GM04503 (cell line): ENCODE data around the gene SGSM2.

ENCODE experiments used
- DNase-seq: peaks from one replicate; pipeline ENCODE4 v3.0.0-alpha.2; 2012; ENCODE audit warnings: low read depth

The SGSM2 gene

GRCh38 chr17:2386400-2387085 is 49.2 kb downstream of the SGSM2 start:
- no peak for DNase-seq

- no peak for DNase-seq
Measured at GRCh38 chr17:2387086-2388019, 50.1 kb downstream of the SGSM2 start.

DNA sequence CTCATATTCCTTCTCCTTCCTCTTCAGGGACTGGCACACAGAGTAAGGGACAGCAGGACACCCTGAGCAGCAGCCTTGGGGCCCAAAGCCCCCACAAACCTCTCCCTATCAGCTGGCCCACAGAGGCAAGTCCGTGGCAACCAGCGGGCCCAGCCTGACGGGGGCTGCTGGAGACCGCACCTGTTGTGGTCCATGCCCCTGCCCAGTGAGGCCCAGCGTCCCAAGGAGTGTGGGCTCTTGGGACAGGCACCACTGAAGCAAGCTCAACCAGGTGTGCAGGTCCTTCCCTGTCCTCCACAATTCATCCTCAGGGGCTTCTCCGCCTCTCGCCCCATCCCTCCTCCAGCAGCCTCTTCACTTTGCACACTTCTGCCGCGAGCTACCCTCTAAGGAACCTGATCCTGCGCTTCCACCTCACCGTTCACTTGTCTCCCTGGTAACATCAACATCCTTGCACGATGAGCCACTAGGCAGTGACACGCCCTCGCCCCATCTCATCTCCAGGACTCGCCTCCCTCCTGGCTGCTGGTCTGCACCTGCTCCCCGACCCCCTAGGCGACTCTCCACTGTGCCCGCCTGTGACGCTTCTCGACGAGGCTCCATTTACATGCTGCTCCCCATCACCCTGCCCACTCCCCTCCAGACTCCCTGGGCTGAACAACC is 50.9 kb downstream of the SGSM2 start:
- DNase-seq = no peak

DNA sequence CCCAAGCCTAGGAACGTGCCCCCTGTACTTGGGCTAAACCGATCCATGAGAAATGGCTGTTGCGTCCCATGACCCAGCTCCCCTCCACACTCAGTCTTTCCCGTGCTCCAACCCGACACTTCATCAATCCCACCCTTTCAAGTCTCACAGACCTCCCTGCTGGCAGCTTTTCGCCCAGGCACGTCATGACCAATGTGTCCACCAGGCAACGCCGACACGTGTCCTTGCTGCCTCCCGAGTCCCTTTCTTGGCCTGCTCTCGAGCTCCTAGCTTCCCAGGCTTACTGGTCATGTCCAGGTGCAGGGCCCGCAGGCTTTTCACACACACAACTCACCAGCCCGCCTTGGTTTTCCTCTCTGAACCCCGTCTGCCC is 51.4 kb downstream of the SGSM2 start:
- DNase-seq = no peak

DNA sequence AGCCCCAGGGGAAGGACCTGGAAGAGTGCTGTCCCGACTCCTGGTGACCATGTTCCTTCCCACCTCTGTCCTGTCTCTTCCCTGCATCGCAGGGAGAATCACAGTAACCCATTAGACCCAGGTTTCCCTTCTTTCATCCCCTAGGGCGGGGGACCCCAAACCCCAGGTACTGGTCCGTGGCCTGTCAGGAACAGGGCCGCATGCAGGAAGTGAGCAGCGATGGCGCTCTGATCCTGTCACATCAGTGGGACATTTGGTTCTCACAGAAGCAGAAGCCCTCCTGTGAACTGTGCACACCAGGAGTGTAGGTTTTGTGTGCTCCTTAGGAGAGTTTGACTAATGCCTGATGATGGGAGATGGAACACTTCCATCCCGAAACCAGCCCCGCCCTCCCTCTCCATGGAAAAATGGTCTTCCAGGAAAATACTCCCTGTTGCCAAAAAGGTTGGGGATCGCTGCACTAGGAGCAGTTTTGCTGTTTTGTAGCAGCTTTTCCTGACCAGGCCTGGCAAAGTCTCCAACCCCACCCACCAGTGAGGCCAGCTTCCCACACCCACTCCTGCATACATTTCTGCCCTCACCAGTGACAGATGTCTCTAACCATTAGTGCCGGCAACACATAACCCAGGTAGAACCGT is 53.0 kb downstream of the SGSM2 start:
- DNase-seq = no peak

- no peak for DNase-seq
Measured at GRCh38 chr17:2391597-2392251, 54.4 kb downstream of the SGSM2 start.

DNA sequence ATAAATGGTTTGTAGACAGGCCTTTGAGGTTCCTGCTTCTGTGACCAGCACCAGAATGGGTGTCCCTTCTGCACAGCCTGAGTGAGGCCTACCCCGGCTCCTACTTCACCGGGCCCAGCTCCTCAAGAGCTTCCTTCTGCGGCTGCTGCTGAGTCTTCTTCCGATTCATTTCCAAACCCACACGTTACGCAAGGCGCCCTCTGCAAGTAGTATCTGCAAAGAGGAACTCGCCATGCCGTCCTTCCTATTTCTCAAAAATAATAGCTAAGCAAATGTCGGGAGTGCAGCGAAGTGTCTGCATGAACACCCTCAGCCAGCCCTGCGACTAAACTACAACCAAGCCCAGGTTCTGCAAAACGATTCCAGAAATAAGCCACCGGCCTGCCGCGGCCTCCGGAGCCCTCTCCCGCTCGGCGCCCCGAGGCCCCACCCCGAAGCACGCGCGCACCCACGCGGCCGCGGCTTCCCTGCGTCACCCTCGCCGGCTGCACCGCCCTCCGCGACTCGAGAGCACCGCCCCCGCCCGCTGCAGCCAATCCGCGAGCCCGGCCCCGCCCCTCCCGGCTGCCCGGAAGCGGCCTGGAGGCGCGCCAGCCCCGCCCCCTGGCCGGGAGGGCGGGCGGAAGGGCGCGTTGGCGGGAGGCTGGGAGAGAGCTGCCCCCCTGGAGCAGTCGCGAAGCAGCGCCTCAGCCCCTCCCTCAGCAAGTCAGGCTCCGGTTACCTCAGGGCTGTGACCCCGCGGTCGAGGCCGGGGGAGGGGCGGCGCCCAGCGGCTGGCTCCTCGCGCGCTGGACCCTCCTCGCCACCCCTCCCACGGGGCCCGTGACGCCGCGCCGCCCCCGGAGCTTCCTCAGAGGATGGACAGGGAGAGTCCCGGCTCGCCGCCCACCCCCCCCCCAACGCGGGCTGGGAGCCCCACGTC is 55.2 kb downstream of the SGSM2 start:
- no peak for DNase-seq

DNA sequence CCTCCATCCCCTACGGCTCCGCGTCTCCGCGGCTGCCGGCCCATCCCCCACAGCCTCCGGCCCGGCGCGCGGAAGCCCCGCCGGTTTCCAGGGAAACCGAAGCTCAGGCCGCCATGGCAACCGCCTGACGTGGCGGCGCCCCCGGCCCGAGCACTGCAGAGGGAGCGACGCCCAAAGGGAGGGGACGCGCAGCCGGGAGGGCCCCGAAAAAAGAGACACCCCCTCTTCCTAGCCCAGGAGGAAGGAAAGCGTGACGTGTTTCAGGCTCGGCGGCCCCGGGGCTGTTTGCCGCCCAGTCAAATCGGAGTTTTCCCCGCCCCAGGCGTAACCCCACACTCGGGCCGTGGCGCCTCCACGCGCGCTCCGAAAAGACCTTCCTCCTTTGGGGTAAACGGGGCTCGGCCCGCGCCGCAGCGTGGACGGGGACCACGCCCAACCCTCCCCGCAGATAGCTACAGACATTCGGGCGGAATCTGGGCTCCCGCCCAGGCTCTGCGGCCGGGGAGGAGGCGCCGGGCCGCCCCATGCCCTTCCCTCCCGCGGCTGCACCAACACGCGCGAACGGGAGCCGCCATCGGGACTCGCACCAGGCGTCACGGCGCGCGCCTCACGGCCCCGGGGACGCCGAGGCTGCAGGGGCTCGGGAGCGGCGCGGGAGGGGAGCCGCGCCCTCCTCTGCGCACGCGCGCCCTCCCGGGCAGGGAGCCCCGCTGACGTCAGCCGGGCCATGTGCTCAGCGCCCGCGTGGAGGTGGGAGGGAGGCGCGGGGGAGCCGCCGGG is 56.1 kb downstream of the SGSM2 start:
- DNase-seq = no peak

DNA sequence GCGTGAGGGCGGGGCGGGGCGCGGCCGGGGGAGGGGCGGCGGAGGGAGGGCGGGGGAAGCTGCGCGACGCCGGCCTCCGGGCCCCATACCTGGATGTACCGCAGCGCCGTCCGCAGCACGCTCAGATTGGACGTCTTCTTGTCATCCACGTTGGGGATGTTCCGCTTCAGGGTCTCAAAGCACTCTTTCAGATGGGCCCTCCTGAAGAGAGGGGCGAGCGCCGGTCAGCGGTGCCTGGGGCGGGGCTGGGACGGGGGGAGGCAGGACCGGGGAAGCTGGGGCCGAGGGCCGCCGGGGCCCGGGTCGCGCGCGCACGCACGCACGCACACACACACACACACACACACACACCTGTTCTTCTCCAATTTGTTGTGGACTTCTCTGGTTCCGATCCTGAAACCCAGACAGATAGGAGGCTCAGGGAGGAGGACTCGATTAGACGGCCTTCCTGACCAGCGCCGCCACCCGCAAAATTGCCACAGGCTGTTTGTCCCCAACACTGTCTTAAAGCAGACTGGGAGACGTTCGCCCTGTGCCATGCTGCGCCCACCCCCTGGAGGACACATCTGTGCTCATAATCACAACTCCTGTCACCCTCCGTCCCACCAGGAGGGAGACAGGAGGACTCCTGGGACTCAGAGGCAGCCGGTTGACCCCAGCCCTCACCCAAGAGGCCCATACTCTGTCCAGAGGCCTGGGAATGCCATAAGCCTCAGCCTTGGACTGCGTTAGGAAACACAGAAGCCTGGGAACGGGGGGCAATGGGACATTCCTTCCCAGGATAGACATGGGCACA is 56.9 kb downstream of the SGSM2 start:
- DNase-seq = no peak

- no peak for DNase-seq
Measured at GRCh38 chr17:2394775-2395201, 57.5 kb downstream of the SGSM2 start.

- DNase-seq = no peak
Measured at GRCh38 chr17:2395258-2396181, 58.2 kb downstream of the SGSM2 start.

DNA sequence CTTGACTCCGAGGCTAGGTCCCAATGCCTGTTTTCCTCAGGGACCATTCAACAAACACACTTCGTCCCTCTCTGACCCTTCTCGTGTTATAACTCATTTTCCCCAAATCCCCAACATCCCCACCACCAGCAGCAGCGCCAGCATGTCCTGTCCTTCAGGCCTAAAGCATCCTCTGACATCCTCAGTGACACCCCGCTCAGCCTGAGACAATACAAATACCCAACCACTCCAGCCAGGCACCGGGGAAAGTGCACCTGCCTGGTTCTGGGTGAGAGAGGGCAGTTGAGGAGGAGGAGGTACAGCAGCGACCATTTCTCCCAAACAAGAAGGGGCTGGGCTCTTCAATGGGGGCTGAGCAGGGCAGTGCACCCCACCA is 58.9 kb downstream of the SGSM2 start:
- no peak for DNase-seq

DNA sequence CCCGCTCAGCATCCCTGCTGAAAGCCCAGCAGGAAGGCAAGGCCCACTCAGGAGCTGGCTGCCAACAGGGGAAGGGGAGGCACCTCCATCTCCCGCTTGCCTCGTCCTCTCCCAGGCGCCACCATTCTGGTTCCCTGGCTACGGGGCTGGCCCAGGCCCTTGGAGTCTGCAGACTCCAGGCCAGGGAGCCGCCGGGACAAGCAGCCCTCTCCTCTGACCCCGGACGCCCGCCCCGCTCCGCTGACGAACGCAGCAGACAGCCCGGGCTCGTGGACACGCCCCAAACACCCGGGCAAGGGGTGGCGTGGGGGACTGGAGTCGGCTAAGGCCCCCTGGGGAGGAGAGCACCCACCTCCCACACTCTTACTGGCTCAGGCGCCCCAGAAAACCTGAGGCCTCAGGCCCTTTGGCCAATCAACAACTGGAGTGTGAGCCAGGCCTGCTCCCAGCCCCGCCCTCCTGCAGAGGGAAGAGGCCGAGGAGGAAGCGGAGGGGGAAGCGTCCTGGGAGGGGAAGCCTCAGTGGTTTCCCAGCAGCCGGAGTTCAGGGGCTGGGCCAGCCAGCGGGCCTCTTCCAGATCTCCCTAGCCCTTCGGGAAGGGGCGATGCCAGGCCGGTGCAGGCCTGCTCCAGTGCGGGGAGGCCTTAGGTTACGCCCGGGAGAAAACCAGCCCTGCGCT is 59.4 kb downstream of the SGSM2 start:
- peak; percentile 93 for DNase-seq

DNA sequence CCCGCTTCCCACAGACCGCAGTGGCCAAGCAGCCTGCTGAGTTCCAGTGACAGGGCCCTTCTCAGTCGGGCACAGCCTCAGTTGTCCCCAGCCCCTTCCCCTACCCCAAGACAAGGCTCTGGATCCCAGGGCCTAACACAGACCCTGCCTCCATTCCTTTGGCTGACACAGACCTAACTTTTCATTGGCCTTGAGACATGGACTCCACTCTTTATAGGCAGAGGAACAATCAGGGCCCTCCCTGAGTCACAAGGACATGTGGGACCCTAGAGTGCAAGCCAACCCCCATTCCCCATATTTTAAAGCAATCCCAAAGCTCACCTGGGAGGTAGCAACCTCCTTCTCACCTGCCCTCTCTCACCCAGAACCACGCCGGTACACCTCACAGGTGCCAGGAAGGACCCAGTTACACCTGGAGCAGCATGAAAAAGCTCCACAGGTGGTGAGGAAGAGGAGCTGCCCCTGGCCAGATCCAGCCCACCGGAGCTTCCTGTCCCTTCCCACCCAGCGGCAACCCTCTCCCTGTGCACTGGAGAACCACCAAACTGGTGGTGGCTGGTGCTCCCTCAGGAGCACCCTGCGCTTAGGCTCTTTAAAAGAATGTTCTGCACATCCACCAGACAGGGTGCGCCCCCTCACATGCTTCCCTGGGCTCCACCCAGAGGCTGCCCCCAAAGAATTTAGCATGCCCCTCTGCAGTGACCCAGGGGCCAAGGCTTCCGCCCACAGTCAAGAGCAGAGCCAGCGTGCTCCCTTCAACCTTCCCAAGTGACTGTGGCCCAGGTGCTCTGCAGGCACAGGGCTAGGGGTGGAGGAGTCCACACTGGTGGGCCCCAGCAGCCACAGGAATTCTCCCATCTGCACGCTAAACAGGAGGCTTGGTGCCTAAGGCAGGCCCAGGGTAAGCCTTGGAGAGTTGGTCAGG is 60.2 kb downstream of the SGSM2 start:
- DNase-seq = no peak

GRCh38 chr17:2398182-2398581 is 60.9 kb downstream of the SGSM2 start:
- no peak for DNase-seq
